ENCODE results near the gene IFNGR1. TPM values are rescaled to one million over a fixed set of nuclear protein-coding genes. Genes with fewer than 3 reads are reported as not detected.

Gene IFNGR1
- 40.2 and 49.7 TPM in 2 replicates for total RNA-seq

DNA sequence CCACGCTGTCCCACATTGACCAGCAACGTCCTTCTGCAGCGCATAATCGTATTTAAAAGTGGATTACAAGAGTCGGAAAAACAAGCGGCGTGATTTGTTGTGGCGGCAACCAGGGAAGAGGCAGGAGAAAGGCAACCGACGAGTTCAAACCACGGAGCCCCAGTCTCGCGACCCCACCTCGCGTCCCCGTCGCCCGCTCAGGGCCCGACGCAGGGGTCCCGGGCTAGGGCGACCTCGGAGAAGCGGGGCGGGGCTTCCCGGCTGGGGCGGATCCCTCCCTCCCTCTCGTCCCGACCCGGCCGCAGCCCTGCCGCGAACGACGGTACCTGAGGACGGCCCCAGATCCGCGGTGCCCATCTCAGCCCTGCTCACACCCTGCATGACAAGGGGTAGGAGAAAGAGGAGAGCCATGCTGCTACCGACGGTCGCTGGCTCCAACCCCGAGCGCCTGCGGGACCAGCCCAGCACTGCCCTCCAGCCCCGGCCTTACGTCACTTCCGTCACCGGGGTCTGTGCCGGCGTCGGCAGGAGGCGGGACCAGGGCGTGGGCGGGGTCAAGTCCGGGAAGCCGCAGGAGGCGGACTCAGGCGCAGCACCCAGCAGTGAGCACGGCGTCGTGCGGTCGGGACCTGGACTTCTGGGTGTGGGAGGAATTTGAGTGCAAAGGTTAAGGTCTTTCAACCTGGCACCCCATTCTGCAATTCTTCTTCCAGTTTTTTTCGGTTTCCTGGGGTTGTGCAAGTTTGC, at the start of gene IFNGR1:
TSS of gene IFNGR1 (minus strand) at position 469 of the 747 bp plus-strand sequence. CDS start at position 411, 58 bp downstream.

GRCh38 chr6:137173501-137173900, 45.7 kb downstream of the IFNGR1 start, which contains the start of gene IL22RA2:
Gene IL22RA2, minus strand, starts transcription at chr6:137173644. Its CDS starts 11,895 bp downstream, at chr6:137161749.

Other genes with a start within 250 kb of the IFNGR1 start
- gene IL20RA, start 174.4 kb downstream of the IFNGR1 start, total RNA-seq: 0.17 and 0.32 TPM in 2 replicates
- gene IL22RA2, start 45.7 kb downstream of the IFNGR1 start, total RNA-seq: not detected in 2 replicates

Data from bronchial smooth muscle cell (primary cell).